SH-SY5Y (cell line): ENCODE data around the gene HACD1.

Experiments
- GATA2 ChIP-seq: IDR thresholded peaks from 2 replicates; pipeline ENCODE4 v1.6.1; 2011; ENCODE audit warnings: mild to moderate bottlenecking, low read depth, low read length
- GATA3 ChIP-seq: IDR thresholded peaks from 2 replicates; pipeline ENCODE4 v1.6.1; 2011; ENCODE audit warnings: low read depth, mild to moderate bottlenecking, low read length, moderate library complexity

The HACD1 gene

DNA sequence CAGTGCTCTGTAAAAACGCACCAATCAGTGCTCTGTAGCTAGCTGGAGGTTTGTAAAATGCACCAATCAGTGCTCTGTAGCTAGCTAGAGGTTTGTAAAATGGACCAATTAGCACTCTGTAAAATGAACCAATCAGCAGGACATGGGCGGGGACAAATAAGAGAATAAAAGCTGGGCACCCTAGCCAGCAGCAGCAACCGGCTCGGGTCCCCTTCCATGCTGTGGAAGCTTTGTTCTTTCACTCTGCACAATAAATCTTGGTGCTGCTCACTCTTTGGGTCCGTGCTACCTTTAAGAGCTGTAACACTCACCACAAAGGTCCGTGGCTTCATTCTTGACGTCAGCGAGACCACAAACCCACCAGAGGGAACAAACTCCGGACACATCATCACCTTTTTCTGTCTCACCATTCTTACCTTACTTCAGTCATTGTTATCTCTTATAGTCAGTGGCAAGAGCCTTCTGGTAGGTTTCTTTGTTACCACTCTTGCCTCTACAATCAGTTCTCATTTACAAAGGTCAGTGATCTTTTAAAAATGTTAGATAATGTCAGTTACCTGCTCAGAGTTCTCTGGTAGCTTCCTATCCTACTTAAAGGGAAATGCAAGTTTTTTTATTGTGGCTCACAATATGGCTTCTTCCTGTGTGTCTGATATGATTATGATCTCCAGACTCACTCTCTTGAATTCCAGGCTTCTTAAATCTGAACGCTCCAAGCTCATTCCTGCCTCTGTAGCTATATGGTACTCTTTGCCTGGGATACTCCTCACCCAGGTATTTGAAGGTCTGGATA, 31.3 kb upstream of the HACD1 start:
- TF ChIP-seq GATA2 (no peak), GATA3 (no peak)

DNA sequence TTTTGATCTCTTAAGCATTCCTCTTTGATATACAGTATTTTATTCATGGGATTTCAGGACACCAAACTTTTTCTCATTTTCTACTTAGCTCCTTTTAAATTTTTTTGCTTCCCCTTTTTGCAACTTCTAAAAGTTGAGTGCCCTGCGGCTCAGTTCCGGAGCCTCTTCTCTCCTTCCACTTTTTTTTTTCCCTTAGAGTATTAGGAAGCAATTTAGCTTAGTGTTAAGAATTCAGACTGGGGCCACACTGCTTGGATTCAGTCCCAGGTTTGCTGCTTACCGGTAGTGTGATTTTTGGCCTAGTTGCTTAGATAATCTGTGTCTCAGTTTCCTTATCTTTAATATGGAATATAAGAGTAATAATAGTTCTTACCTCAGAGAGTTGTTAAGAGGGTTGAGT, 30.2 kb upstream of the HACD1 start:
- TF ChIP-seq GATA2 (no peak), GATA3 (no peak)

DNA sequence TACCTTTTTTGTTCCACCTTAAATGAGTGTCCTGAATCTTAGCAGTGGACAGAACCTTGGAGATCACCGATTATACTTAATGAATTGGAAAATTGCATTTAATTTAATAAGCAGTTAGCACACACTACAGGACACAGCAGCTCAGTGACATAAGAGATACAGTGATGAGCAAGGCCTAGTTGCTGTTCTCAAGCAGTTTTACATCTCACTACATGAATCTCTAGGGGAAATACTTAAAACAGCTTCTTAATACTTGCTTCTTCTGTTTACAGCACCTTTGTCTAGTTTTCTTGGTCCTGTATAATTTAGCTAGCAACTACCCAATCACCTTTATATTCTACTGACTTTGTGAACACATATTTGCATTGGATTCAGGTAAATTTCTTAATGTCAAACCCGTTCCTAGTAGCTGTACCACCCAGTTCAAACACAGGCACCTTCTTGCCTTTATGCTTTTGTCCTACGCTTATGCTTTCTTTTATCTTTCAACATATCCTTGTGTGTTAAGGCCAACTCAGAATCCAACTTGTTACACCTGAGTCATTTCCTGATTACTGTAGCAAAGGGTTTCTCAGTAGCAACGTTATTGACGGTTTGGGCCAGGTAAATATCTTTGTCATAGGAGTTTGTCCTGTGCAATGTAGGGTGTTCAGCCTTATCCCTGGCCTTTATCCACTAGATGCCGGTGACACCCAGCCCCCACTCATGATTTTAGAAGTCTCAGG, 28.6 kb upstream of the HACD1 start:
- TF ChIP-seq GATA2 (no peak), GATA3 (no peak)

DNA sequence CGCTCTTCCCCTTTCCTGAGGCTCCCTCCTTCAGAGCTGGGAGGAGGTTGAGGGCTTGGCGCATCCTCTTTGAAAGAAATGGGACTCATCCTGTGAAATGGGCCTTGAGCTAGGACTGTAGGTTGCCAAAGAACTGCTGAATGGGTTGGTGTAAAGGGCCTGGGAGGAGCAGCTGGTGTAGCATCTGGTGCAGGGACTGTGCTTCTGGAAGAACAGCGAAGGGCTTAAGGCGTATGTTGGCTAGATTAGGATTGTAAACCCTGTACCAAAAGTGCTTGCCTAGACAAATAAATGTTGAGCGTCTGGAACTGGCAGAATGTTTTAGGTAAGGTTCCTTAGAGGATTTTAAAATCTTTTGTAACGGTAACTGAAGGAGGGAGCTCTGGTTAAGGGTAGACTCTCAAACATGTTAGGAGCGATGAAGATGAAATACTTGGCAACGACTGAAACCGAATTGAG, 27.3 kb upstream of the HACD1 start:
- no peak for TF ChIP-seq GATA2
- no peak for TF ChIP-seq GATA3

DNA sequence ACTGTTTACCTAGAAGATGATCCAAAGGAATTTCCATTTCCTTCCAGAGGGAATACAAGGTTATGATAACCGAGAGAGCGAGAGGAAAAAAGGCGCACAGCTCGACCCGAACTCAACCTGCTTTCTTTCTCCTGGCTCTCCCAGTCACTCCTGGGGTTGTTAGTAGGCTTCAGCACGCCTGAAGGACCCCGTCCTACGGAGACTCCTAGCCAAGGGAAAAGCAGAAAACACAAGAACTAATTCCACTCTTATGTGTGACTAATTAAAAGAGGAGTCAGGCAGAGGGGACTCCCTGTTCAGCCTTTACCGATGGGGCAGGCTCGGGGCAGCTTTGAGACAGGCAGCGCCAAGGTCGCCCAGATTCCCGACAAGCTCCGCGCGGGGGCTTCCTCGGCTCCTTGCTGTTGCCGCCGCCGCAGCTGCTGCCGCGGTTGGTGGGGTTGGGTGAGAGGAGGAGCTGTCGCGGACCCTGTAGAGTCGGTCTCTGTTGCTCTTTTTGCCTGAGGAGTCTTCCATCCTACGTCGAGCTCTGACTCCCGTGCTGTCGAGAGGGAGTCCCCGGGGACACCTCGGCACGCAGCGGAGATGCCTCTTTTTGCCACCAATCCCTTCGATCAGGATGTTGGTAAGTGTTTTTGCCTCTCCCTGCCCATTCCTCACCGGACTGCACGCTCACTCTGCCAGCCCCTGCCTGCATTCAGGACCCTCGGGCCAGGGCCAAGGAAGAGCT, 26.7 kb upstream of the HACD1 start, which contains the start of gene STAM:
Gene STAM (plus strand): TSS at position 397 of the 730 bp plus-strand sequence. CDS start 189 bp downstream, at position 586.
- TF ChIP-seq GATA3: no peak
- TF ChIP-seq GATA2: no peak

DNA sequence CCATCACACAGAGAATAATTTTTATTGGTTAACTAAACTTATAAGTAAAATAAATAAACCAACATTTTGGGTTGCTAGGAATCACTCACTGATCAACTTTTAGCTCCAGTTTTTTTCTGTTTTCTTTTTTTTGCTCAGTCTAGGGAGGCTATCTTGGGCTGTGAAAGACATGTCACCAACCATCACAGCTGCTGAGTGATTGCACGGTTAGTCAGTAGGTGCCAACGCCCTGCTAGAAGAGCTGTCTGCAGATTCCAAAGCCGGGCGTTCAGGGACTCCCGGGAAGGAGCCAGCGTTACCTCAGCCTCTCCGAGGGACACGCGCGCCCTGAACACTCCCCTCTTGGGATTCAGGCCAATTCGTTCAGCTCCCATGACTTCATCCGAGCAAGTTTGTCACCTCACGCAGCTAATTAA, 26.2 kb upstream of the HACD1 start:
- TF ChIP-seq GATA3 (no peak), GATA2 (no peak)

DNA sequence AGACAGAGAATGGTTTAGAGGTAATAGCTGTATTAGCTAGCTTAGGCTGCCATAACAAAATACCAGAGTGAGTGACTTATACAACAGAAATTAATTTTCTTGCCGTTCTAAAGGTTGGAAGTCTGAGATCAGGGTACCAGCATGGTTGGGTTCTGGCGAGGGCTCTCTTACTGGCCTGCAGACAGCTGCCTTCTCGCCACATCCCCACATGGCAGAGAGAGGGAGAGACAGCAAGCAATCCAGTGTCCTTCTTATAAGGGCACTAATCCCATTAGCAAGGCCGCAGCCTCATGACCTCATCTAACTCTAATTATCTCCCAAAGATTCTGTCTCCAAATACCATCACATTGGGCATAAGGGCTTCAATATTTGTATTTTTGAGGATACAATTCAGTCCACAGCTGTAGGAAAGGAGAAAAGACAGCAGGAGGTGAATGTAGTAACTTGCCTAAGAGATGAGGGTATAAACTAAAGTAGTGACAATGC, 23.2 kb upstream of the HACD1 start:
- TF ChIP-seq GATA3 (no peak), GATA2 (no peak)

DNA sequence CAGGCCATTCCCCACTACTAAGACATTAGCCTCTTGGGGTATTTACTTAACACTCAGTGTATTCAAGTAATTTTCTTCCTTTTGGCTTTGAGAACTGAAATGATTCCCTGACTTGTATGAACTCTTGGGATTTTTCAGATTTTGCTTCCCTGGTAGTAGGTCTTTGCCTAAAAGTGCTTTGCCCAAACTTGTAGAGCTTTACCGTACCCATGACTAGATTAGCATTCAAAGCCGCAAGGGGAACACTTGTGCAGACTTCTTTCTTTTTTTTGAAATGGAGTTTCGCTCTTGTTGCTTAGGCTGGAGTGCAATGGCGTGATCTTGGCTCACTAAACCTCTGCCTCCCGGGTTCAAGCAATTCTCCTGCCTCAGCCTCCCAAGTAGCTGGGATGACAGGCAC, 20.7 kb upstream of the HACD1 start:
- TF ChIP-seq GATA3 (no peak), GATA2 (no peak)

DNA sequence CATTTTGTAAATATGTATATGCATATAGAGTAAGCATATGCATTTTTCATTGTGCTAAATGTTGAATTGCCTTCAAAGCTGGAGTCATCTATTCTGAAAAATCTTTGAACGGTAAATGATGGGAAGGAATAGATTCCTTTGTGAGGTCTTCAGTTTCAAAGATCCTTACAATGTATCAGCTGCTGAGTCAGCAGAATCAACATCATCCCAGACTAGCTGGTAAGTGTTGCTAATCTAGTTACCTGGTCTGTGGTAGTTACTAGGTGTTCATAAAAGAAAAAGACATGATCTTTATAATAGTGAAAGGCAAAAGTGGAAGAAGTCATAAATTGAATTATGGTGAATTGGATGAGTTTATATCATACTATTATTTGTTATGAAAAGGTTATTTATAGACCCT, 16.2 kb upstream of the HACD1 start:
- TF ChIP-seq GATA3 (no peak), GATA2 (no peak)

DNA sequence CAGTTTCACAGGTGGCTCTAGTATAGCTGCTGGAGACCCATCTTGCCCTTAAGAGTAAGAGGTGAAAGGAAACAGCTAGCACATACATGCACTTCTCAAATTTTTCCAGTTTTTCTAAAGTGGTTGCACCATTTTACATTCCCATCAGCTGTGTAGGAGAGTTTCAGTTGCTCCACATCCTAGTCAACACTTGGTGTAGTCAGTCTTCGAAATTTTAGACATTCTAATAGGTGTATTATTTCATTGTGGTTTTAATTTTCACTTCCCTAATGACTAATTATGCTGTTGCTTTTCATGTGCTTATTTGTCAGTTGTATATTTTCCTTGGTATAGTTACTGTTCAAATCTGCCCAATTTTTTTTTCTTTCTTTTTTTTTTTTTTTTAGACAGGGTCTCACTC, 9.5 kb upstream of the HACD1 start:
- TF ChIP-seq GATA3 (no peak), GATA2 (no peak)

DNA sequence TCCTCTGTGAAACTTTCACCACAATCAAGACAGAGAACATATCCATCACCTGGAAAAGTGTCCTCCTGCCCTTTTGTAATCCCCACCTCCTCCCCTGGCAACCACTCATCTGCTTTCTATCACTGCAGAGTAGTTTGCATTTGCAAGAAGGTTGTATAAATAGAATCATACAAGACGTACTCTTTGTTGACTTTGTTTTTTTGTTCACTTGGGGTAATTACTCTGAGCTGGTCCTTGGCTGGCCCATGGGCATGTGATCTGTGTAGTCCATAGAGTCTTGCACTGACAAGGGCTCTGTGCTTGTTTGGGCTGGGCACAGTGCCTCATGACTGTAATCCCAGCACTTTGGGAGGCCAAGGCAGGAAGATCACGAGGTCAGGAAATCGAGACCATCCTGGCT, 7.8 kb upstream of the HACD1 start:
- TF ChIP-seq GATA2 (no peak), GATA3 (no peak)

DNA sequence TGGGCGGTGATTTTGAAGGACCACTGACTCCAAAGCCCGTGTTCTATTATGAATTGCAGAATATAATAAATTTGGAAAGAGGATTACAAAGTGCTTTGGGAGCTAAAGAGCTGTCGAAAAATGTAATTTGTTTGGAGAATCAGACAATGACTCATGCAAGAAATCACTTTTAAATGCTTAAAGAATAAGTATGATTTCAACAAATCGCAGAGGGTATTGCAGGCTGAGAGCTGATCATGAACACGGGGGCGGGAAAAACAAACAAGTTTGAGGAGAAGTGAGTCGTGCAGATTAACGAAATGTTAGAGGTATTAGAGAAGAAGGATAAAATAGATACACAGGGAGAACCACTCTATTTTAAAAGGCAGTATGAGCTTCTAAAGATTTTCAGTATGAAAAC, 4.9 kb upstream of the HACD1 start:
- TF ChIP-seq GATA3: no peak
- TF ChIP-seq GATA2: no peak

DNA sequence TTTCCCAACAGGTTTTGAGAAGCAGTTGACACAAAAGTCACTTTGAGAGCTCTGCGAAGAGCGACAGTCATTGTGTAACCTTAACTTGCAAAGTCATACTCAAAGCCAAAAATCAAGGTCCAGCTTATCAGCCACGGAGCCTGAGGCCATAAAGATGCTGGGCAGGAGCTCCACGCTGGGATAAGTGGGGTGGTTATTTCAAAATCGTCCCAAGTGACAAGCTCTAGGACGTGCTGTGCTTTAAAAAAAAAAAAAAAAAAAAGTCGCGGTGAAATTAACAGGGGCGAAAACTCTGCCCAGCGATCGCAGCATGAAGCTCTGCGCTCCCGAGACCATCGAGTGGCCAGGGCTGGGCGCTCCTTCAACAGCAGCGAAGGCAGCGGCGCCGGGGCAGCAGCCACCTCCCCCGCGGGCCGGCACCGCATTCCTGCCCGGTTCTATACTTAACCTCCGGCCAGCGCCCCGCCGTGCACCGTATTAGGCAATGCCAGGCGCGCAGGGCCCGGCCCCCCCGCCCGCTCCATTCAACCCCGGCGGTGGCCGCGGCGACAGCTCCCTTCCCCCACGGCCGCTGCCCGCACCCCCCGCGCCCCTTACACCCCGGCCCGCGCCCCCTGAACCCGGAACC, 657 bp downstream of the HACD1 start:
- TF ChIP-seq GATA3 (no peak), GATA2 (no peak)
